Kidney epithelial cell (primary cell): ENCODE measurements around the gene CARD19. TPM values are rescaled to one million over a fixed set of nuclear protein-coding genes. Genes with fewer than 3 reads are reported as not detected.

Experiments used
- DNase-seq: peaks from one replicate; pipeline ENCODE4 v3.0.0-alpha.2; 2010; ENCODE audit warnings: low read depth
- H3K27me3 ChIP-seq: 2 replicates; pipeline ENCODE4 v1.6.0; 2011; ENCODE audit warnings: low read length; ENCODE audit not compliant: control insufficient read depth, insufficient read depth
- H3K36me3 ChIP-seq: 2 replicates; pipeline ENCODE4 v1.5.1; 2011; ENCODE audit warnings: low read length; ENCODE audit not compliant: control insufficient read depth, insufficient read depth
- H3K4me3 ChIP-seq: 2 replicates; pipeline ENCODE4 v1.5.1; 2011; ENCODE audit warnings: low read depth, mild to moderate bottlenecking, control low read depth, low read length
- total RNA-seq: library from RNA; depleted of rRNA; stranded (reverse); fragments of >200 nt; gene quantifications from 2 replicates; pipeline ENCODE4 v1.2.3, GENCODE V29; 2015
- TF ChIP-seq, protein P1 (sequence below): IDR thresholded peaks from 2 replicates; pipeline ENCODE4 v1.5.1; 2011; ENCODE audit warnings: mild to moderate bottlenecking, moderate library complexity, low read length, control low read depth, inconsistent platforms; ENCODE audit not compliant: insufficient read depth, poor library complexity, severe bottlenecking

The CARD19 gene
- total RNA-seq, 1 donor from 2014 or later: 32.6 TPM

DNA sequence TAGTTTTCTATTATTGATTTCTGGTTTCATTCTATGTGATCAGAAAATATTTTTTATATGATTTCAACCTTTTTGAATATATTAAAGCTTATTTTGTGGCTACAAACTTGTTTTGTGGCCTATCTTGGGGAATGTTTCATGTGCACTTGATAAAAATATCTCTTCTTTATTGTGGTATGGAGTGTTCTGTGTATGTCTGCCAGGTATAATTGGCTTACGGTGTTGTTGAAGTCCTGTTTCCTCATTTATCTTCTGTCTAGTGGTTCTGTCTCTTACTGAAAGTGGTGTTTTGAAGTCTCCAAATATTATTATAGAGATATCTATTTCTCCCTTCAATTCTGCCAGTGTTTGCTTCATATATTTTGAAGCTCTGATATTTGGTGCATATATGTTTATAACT, 9.6 kb downstream of the CARD19 start:
- TF ChIP-seq, protein P1, sequence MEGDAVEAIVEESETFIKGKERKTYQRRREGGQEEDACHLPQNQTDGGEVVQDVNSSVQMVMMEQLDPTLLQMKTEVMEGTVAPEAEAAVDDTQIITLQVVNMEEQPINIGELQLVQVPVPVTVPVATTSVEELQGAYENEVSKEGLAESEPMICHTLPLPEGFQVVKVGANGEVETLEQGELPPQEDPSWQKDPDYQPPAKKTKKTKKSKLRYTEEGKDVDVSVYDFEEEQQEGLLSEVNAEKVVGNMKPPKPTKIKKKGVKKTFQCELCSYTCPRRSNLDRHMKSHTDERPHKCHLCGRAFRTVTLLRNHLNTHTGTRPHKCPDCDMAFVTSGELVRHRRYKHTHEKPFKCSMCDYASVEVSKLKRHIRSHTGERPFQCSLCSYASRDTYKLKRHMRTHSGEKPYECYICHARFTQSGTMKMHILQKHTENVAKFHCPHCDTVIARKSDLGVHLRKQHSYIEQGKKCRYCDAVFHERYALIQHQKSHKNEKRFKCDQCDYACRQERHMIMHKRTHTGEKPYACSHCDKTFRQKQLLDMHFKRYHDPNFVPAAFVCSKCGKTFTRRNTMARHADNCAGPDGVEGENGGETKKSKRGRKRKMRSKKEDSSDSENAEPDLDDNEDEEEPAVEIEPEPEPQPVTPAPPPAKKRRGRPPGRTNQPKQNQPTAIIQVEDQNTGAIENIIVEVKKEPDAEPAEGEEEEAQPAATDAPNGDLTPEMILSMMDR: no peak
- Histone ChIP-seq H3K36me3 (no peaks in the 10 kb centered on the region), H3K27me3 (no peaks in the 10 kb centered on the region), H3K4me3 (no peak overlapping the region)
- no peak for DNase-seq

- H3K27me3 ChIP-seq: no peaks in the 10 kb centered on the region
- no peak for DNase-seq
- H3K4me3 ChIP-seq: no peak overlapping the region
- TF ChIP-seq, protein P1: no peak
- peaks cover under 1% of the 10 kb centered on the region for H3K36me3 ChIP-seq
Measured at GRCh38 chr9:93107151-93107824, 11.3 kb downstream of the CARD19 start.

DNA sequence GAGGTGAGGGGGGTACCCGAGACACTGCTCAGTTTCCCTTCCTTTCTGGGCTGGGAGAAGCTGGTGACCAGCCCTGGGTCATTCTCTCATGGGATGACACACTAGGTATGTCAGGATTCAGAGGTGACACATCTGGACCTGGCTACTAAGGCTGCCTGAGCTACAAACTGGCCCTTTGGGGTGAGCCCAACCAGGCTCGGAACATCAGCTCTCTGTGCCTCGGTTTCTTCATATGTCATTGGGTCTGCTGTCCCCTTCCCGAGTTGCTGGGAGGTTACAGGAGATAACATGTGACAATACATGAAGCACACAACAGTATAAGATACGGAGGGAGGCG, 11.8 kb downstream of the CARD19 start:
- TF ChIP-seq, protein P1: no peak
- DNase-seq: no peak
- no peak overlapping the region for H3K4me3 ChIP-seq
- H3K36me3 ChIP-seq: peaks cover 1% of the 10 kb centered on the region
- no peaks in the 10 kb centered on the region for H3K27me3 ChIP-seq

GRCh38 chr9:93108291-93109041, 12.4 kb downstream of the CARD19 start:
- TF ChIP-seq, protein P1: no peak
- H3K27me3 ChIP-seq: no peaks in the 10 kb centered on the region
- no peak for DNase-seq
- peaks cover 1% of the 10 kb centered on the region for H3K36me3 ChIP-seq
- H3K4me3 ChIP-seq: no peak overlapping the region

DNA sequence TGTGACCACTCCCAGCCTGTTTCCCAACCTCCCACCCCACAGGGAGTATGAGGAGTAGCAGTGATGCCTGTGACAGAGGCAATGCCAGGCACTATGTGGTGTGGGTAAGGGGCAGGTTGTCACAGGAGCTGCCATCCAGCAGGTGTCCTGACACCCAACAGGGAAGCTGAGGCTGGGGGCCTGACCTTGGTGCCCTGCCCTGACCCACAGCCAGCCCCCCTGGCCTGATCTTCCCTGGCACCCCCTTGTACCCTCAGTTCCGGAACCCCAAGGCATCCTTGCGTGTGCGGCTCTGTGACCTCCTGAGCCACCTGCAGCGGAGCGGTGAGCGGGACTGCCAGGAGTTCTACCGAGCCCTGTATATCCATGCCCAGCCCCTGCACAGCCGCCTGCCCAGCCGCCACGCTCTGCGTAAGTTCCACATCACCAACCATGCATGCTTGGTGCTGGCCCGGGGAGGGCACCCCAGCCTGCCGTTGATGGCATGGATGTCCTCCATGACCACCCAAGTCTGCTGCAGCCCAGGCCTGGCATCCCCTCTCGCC, 14.4 kb downstream of the CARD19 start:
- no peak overlapping the region for H3K4me3 ChIP-seq
- no peak for DNase-seq
- peaks cover 1% of the 10 kb centered on the region for H3K36me3 ChIP-seq
- TF ChIP-seq, protein P1: no peak
- H3K27me3 ChIP-seq: no peaks in the 10 kb centered on the region

DNA sequence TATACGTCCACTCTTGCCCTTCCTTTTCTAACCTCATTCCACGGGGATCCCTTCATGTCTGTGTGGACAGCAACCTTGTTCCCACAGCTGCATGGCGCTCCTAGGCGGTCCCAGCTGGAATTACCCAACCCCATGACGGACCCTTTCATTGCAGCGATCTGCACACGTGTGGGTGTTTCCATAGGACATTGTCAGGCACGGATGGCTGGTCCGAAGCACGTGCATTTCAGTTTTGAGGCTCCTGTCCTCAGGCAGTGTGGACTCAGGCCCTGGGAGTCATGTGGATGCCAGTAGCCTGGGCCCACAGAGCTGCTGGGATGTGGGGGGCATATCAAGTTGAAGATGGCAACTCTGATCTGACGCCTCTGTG, 15.0 kb downstream of the CARD19 start:
- Histone ChIP-seq H3K36me3 (peaks cover 1% of the 10 kb centered on the region), H3K4me3 (no peak overlapping the region), H3K27me3 (no peaks in the 10 kb centered on the region)
- TF ChIP-seq, protein P1: no peak
- DNase-seq: no peak
